DMS53 treated with DMSO at 0.1 percent for 48 hours (cell line): ENCODE data around the gene ROBO1.

Experiments used
- DNase-seq: peaks from one replicate; lab custom pipeline; 2025; ENCODE audit not compliant: unreplicated experiment; lab: John Stamatoyannopoulos, UW

Gene ROBO1

DNA sequence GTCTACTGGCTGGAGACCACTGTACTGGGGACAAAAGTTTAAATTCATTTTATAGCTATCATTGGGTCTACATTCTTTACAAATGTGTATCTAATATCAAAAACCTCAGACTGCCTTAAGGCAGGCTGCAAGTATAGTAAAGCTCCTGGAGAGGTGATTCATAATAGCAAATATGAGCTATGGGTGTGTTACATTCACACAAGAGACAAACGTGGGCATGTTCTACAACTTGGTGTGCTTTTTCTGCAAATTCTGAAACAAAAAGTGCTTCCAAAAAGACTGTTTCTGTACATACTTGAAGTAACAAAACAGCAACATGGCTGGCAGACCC is 1101.4 kb downstream of the ROBO1 start:
- DNase-seq: no peak

DNA sequence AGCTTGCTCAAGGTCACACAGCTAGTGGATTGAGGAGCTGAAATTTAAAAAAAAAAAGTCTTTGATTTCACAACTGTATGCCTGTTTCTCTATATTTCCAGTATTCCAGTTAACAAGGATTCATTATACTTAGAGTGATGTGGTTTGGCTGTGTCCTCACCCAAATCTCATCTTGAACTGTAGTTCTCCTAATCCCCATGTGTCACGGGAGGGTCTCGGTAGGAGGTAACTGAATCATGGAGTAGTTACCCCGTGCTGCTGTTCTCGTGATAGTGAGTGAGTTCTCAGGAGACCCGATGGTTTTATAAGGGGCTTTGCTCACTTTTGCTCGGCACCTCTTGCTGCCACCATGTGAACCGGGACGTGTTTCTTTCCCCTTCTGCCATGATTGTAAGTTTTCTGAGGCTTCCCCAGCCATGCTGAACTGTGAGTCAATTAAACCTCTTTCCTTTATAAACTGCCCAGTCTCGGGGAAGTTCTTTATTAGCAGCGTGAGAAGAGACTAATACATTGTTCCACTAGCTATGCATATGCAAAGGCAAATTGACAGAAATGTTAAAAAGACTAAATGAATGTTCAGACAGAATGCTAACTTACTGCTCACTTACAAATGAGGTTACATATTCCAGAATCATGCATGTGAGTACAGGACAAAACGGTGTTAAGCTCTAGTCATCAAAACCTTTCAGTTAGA is 1101.9 kb downstream of the ROBO1 start:
- DNase-seq: no peak

DNA sequence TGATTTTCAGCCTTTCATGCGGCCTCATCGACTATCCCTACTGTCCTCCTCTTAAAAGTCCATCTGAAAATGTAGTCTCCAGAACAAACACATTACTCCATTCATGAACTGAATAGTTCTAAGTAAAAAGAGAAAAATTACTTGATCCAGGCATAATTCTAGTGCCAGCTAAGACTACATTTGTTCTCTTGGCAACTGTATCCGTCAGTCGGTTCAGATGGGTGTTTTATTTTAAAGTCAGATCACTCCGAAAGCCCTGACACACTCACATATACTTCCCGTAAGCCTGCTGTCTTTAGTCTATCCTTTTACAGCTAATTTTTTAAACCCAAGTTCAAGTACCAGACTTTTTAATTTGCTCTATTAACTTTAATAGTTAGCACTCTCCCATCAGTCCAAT is 1102.7 kb downstream of the ROBO1 start:
- DNase-seq: no peak

DNA sequence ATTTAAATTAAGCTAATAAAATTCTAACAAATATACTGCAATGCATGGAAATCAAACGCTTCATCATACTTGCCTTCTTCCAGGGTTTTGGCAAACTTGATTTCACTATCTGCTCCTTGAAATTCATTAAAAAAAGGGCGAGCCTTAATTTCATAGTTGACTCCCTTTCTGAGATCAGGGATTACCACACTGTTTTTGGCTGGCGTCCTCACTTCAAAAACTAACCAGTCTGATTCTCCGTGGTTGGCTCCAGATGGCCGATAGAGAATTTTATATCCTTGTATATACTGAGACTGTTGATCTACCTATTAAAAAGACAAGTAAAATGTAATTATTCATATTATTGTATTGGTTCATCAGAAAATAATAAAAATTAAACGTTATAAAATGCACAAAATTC is 1106.8 kb downstream of the ROBO1 start:
- no peak for DNase-seq

DNA sequence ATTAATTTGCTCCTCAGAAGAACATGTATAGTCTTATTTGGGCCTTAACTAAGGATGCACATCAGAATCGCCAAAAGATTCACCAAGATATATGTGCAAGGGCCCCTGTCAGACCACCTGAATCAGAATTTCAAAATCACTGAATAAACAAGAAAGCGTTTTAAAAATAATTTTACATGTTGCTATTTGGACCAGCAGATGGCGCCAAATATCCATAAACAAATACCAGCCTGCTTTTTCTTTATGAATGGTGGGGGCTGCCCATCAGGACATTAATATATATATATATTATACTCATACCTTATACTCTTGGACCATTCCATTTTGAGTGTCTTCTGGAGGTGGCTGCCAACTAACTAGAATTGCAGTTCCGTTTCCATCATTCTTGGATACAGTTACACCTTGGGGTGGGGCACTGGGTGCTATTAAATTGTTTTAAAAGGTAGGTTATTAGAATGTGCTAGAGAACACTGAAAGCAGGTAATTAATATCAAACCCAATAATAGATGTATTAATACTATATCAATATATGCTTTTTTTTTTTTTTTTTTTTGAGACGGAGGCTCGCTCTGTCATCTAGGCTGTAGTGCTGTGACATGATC is 1108.3 kb downstream of the ROBO1 start:
- no peak for DNase-seq

DNA sequence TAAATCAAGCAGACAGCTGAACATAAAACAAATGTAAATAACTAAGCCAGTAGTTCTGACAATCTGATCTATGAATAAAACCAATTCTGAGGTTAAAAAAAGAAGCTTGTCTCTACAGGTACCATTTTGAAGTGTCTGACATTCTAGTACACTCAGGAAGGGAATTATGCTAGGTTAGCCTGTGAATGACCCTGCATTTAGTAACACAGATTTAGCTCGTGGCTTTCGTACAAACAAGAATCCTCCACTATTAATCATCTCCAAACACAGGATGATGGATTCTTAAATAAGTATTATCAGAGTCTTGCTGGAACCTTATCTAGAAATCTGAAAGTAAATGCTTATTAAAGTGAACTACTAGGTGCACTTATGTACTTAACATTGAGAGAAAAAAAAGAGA is 1120.1 kb downstream of the ROBO1 start:
- DNase-seq: no peak

DNA sequence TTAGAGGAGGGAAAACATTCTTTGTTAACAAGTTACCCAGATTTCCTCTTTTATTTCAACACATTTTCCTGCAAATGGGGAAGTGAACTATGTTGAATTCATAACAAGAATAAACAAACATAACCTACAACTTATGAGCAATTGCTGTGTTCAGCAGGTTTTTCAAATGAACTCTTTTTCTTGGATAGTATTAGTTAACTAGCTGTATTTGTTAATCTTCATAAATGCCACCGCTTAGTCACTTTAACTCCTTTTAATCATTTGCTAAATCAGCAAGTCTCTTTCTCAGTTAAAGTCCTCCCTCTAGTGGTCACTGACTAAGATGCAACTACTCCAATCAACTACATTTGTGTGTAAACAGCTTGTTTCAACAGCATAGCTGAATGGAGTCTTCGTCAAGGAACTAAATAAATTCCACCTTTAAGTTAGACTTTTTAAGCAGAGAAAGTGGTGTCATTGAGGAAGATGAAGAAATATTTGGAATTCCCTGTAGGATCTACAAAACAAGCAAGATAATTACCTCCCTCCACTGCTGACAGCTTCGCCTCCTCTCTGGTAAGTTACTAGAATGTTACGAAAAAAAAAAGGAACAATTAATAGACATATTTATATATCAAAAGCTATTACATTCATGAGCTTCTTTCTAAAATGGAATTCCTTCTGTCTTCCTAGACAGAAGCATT is 1122.0 kb downstream of the ROBO1 start:
- DNase-seq: peak; percentile 23

DNA sequence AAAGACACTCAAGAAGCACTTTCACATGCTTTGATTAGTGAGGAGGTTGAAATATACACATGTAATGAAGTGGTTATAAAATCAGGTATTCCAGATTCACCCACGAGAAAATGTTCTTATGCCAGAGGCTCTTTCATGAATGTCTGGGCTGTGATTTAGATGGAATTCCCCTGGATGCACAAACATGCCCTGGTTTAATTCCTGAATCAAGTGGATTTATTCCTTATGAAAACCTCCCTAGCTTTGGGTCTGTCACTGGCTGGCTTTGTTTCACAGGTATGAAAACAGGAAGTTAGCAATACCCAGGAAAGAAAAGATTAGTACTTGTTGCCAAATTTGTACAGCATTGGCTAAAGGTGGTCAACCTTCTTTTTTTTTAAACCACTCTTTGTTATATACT is 1123.0 kb downstream of the ROBO1 start:
- DNase-seq: no peak

DNA sequence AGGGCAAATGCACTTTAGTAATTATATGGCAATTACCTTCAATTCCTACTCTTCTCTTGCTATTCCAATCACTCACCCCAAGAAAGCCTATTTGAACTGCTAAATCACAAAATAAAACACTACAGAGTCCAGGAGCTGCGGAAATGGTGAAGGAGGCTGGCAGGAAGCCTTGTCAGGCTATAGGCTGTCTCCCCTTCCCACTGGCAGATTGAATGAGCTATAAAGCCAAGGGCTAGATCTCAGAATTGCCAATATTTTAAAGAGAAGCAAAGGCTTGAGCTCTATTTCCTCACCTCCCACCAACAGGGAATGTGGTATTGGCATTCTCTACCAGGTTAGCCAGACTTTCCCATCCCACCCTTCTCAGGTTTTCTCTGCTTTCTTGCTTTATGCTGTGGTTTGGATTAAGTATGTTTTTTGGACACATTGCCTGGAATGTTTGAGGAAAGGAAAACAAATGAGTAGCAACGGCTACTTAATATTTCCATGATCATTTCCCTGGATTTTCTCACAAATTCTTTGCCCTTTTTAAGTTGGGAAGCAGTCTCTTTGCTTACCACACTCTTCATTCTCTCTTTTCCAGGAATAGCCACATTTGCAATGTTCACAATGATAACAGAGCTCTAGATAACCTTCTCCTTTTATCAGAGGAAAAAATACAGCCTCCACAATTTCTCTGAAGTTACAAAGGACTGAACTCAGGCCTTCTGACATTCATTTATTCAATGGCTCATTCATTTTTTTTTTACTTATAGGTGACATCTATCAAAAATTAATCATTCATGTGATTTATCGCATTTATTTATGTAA is 1125.4 kb downstream of the ROBO1 start:
- no peak for DNase-seq

DNA sequence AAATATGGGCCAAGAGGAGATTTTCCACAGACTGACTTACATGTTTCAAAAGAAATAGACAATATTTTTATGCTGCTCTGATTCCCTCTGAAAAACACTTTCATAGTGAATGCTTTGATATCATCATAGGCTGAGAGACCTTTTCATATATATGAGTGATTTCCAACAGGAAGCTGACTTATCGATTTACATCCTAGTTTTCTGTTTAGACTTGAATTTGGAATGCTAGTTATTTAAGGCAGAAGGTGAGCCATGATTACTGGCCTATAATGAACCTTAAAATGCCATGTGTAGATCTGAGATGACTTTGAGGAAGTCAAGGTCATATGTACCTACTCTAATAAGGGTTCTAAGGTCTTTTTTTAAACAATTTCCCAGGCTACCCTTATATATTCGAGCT is 1126.1 kb downstream of the ROBO1 start:
- DNase-seq: no peak

DNA sequence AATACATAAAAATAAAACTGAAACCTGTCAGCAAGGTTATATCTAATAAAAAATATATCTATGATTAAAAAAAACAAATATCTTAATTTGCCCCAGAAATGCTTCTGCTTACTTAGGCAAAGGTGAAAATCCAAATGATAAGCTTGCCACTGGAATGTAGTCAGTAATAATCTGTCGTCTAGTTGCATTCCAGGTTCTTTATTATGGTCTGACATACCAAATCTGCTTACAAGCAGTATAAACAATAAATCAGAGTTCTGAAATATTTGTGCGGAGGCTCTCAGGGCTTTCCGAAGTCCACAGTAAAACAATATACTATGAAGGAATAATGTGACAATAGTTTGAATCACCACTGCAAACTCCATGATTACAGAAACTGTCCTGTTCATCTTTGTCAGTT is 1133.5 kb downstream of the ROBO1 start:
- DNase-seq: no peak

DNA sequence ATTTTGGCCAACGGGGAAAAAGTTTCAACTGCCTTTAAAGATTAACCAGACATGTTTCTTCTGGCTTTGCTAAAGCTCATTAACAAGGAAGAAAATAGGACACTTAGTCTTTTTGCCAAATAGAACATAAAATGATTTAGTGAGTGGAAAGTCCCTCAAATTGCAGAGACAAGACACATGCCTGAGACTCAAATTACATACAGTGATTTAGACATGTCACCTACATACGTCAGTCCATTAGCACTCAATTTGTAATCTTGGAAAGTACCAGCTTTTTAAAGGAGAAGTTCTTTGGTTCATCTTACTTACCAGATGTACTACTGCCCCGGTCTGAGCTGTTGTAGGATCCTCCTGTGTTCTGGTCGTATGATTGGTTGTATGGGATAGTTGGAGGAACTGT is 1134.2 kb downstream of the ROBO1 start:
- no peak for DNase-seq

DNA sequence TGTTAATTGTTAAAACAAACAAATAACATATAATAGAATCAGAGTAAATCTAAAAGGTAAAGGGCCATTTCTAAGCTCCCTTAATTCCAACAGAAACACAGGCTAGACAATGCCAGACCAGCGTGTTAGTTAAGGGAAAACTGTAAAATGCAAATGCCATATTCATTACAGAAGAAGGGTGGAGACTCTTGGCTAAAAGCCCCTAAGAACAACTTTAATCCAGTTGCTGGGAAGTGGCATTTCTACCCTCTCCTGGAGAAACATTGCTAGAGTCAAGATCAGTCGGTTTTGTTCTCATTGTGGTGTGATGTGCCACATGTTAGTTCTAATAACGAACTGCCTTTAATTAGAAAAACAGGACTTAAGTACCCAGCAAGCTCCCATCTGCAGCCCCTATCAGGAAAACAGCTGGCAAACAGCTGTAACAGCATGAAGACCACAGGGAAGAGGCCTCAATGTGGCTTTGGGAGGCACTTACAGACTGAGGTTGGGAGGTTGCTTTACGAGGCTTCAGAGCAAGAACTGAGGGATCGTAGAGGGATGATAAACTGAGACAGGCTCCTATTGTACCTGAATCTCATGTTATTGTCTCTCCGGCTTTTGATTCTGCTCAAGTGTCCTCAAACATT is 1134.8 kb downstream of the ROBO1 start:
- no peak for DNase-seq

DNA sequence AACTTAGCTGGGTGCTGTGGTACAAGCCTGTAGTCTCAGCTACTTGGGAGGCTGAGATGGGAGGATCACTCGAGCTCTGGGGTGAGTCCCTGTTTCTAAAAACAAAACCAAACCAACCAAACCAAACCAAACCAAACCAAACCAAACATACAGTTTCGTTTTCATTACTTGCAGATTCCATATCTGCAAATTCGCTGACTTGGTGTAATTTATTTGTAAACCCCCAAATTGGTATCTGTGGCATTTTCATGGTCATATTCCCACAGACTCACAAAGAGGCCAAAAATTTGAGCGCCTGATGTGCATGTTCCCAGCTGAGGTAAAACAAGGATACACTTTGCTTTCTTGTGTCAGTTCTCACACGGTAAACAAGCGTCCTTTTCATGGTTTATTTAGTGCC is 1138.3 kb downstream of the ROBO1 start:
- no peak for DNase-seq

DNA sequence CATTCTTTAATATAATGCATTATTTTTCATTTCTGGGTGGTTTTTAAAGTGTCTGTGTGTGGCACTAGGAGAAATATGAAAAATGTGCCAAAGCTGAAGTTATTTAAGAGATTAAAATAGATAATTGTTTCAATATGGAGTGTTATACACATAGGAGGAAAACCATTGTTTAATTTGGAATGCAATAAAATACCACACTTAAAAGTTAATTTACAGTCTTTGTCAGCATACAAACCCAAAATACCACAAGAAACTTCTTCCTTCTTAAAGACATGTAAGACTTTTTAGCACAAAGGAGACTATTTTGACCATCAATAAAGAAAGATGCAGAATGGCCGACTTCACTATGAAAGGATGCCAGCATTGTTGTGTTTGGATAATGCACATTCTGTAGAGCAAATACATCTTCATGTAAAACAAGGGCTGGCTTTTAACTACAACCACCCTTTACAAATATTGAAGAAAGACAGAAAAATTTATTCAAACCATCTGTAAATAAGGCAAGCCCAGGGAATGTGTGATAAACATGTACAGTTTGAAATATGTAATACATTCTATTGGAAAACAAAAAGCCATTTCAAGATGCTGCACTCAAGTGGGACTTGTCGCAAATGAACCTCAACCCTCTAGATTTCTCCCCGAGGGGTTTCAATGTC is 1146.6 kb downstream of the ROBO1 start:
- no peak for DNase-seq

DNA sequence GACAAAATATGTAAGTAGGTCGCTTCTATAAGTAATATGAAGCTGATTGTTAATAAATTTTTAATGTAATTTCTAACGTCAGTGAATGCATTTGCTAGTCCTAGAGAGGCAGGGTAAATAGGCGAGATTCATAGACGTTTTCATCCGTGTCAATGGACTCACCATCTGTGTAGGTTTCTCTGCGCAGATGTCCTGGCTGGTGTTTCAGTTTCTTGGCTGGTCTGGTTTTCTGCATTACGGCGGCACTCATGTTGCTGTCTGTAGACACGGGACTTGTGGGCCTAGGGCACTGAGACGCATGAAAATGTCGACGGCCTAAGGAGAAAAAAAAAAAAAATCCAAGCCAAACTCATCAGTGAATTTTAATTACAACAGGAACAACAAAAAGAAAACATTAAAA is 1153.3 kb downstream of the ROBO1 start:
- no peak for DNase-seq

DNA sequence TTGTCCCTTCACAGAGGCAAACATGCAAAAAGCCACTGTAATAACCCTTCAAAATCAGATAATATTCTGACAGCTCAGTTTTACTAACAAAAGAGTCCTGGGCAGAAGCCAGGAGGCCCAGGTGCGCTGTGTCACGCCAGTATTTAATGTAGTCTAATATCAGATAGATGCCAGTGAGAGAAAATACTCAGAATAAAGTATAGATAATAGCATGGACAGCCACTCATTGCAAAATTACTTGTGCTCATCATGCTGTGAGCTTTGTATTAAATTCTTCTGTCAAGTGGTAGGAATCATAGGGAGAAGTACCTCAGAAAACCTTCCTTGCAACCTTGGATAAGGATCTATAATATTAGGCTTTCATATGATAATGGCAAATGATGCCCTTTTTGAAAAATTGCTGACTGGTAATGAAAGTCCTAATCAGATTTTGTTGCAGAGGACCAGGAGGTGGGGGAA is 1154.3 kb downstream of the ROBO1 start:
- no peak for DNase-seq

DNA sequence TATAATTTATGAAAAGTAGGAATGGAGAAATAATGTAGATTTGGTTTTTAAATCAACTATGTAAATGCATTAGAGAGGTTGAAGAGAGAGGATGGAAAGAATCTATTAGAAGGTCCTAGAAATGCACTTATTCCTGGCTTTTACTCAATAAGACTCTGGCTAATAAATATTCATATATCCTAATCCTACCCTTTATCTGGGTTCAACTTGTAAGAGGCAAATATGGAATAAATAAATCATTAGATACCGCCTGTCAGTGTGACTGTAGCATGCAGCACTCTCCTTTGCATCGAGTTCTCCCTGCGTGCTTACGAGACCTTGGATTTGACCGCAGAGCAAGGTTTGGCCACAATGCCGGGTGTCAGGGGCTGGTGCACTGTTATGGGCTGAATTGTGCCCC is 1156.5 kb downstream of the ROBO1 start:
- no peak for DNase-seq

DNA sequence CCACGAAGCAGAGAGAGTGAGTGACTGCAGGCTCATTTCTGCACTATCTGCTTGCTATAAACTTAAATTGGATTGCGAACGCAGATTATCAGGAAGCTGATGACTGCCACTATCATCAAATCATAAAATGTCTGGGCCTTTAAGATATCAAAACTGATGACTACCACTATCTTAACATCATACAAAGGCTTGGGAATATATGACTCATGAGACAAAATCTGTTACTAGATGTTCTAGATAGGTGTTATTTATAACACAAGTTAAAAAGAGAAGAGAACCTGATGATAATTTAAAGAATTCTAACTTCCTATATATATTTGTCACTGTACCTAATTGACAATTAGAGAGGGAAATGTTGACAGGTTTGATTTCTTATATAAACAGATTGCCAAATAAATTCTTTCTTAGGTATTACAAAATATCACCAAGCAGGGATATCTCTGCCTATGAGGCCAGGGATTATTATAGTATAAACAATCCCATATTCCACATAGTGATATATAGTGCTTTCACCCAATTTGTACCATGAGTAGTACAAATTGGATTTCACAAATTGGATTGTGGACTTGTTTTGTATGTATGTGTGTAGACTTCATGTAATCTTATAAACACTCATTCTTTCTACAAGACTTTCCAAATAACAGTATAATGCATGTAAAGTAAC is 1157.2 kb downstream of the ROBO1 start:
- DNase-seq: no peak

DNA sequence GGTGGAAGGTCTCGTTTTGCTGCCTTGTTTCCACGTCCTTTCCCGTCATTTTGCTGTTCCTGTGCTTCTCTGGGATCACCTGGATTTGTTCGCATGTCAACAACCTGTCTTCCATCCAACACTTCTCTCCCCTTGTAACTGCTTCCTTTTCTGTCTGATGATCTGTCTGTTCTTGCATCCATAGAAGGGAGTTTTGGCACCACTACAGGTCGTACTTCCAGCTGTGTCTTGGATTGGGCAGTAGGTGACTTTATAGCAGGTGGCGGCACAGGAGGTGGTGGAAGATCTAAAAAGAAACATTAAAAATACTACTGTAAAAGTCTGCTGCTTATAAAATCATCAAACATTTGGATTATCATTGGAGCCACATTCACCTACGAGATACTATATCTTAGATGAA is 1161.0 kb downstream of the ROBO1 start:
- DNase-seq: no peak
